Mesenchymal stem cell (in vitro differentiated cells and primary cell): ENCODE data around the gene NR1I3.

ENCODE experiments used
- DNase-seq: peaks from one replicate; pipeline ENCODE4 v3.0.0-alpha.2; 2013
- H2AFZ ChIP-seq: one replicate; pipeline ENCODE4 v1.6.1; 2013; ENCODE audit warnings: low read depth, mild to moderate bottlenecking, control low read depth, inconsistent platforms, low read length, moderate library complexity
- H2AK5ac ChIP-seq: 2 replicates; pipeline ENCODE4 v1.6.1; 2013; ENCODE audit warnings: low read length, moderate library complexity, mild to moderate bottlenecking, inconsistent platforms; ENCODE audit not compliant: severe bottlenecking
- H2BK120ac ChIP-seq: one replicate; pipeline ENCODE4 v1.6.1; 2013; ENCODE audit warnings: low read depth, mild to moderate bottlenecking, inconsistent platforms, low read length, moderate library complexity
- H2BK12ac ChIP-seq, 2 experiments: one replicate each; pipeline ENCODE4 v1.6.1; 2013; ENCODE audit warnings: inconsistent platforms in 2 of 2, low read length in 2 of 2, mild to moderate bottlenecking in 2 of 2, moderate library complexity in 2 of 2, control low read depth in 1 of 2
- H2BK15ac ChIP-seq: one replicate; pipeline ENCODE4 v1.6.1; 2013; ENCODE audit warnings: mild to moderate bottlenecking, low read depth, inconsistent platforms; ENCODE audit not compliant: poor library complexity, severe bottlenecking
- H2BK5ac ChIP-seq: 2 replicates; pipeline ENCODE4 v1.6.1; 2013; ENCODE audit warnings: low read depth, mild to moderate bottlenecking, low read length, control low read depth, inconsistent platforms; ENCODE audit not compliant: poor library complexity, severe bottlenecking
- H3K14ac ChIP-seq, 2 experiments: one replicate each; pipeline ENCODE4 v1.6.1; 2013; ENCODE audit warnings: inconsistent platforms in 2 of 2, low read length in 2 of 2, control low read depth in 1 of 2, mild to moderate bottlenecking in 1 of 2, moderate library complexity in 1 of 2
- H3K18ac ChIP-seq, 2 experiments: one replicate each; pipeline ENCODE4 v1.6.1; 2013; ENCODE audit warnings: inconsistent platforms in 2 of 2, low read length in 2 of 2, control low read depth in 1 of 2, low read depth in 1 of 2, mild to moderate bottlenecking in 1 of 2
- H3K23ac ChIP-seq, 2 experiments: one replicate each; pipeline ENCODE4 v1.6.1; 2013; ENCODE audit warnings: inconsistent platforms in 2 of 2, low read length in 2 of 2, mild to moderate bottlenecking in 2 of 2, moderate library complexity in 2 of 2, control low read depth in 1 of 2
- H3K27ac ChIP-seq: 2 replicates; pipeline ENCODE4 v1.5.1; 2013; ENCODE audit warnings: mild to moderate bottlenecking, moderate library complexity, low read length, control low read depth, inconsistent platforms; ENCODE audit not compliant: poor library complexity, severe bottlenecking
- H3K27me3 ChIP-seq, 2 experiments: 2 replicates each; pipeline versions ENCODE4 v1.6.1 to v1.7.0; 2013; ENCODE audit warnings: low read length in 2 of 2, mild to moderate bottlenecking in 2 of 2, moderate library complexity in 2 of 2, control low read depth in 1 of 2, inconsistent platforms in 1 of 2; ENCODE audit not compliant: control insufficient read depth in 1 of 2, insufficient read depth in 1 of 2
- H3K36me3 ChIP-seq, 2 experiments: 2 replicates each; pipeline versions ENCODE4 v1.6.1 to v1.7.0; 2013; ENCODE audit warnings: low read length in 2 of 2, control low read depth in 1 of 2, inconsistent platforms in 1 of 2, low read depth in 1 of 2, mild to moderate bottlenecking in 1 of 2; ENCODE audit not compliant: insufficient read depth in 2 of 2, control insufficient read depth in 1 of 2
- H3K4ac ChIP-seq, 2 experiments: one replicate each; pipeline ENCODE4 v1.6.1; 2013; ENCODE audit warnings: inconsistent platforms in 2 of 2, low read length in 2 of 2, mild to moderate bottlenecking in 2 of 2, moderate library complexity in 2 of 2, control low read depth in 1 of 2, low read depth in 1 of 2
- H3K4me1 ChIP-seq: 2 replicates; pipeline ENCODE4 v1.6.1; 2013; ENCODE audit warnings: low read depth, low read length, control low read depth; ENCODE audit not compliant: control insufficient read depth, insufficient read depth
- H3K4me2 ChIP-seq: 2 replicates; pipeline ENCODE4 v1.6.1; 2013; ENCODE audit warnings: low read length, mild to moderate bottlenecking, inconsistent platforms; ENCODE audit not compliant: poor library complexity, severe bottlenecking
- H3K4me3 ChIP-seq, 2 experiments: 2 replicates each; pipeline versions ENCODE4 v1.5.1 to v1.7.0; 2013; ENCODE audit warnings: low read length in 2 of 2, mild to moderate bottlenecking in 2 of 2, control low read depth in 1 of 2, low read depth in 1 of 2; ENCODE audit not compliant: insufficient read depth in 1 of 2
- H3K79me1 ChIP-seq: replicated peaks from 2 replicates; pipeline ENCODE4 v1.6.1; 2013; ENCODE audit warnings: mild to moderate bottlenecking, control low read depth, low read length, inconsistent platforms; ENCODE audit not compliant: poor library complexity, severe bottlenecking
- H3K9ac ChIP-seq: 2 replicates; pipeline ENCODE4 v1.7.0; 2013; ENCODE audit warnings: mild to moderate bottlenecking, low read length, moderate library complexity
- H3K9me3 ChIP-seq: 2 replicates; pipeline ENCODE4 v1.7.0; 2013; ENCODE audit warnings: mild to moderate bottlenecking, low read length; ENCODE audit not compliant: control insufficient read depth
- H4K8ac ChIP-seq: one replicate; pipeline ENCODE4 v1.6.1; 2013; ENCODE audit warnings: inconsistent platforms, mild to moderate bottlenecking, low read length, moderate library complexity
- H4K91ac ChIP-seq: one replicate; pipeline ENCODE4 v1.6.1; 2013; ENCODE audit warnings: mild to moderate bottlenecking, low read length, inconsistent platforms
- WGBS: methylation state at CpG from one replicate; pipeline ENCODE4 v1.1.7; 2013; ENCODE audit warnings: mixed read lengths; 5-methylcytosine and 5-hydroxymethylcytosine counted together

The NR1I3 gene

GRCh38 chr1:161241682-161242081 lies 3.7 kb upstream of the NR1I3 start:
- Histone ChIP-seq H2BK12ac (no peak overlapping the region), H2BK120ac (no peak overlapping the region), H4K91ac (no peak overlapping the region), H3K23ac (no peak overlapping the region), H3K27me3 (peaks cover 0 to 9% of the 10 kb centered on the region in 2 experiments), H3K27ac (no peak overlapping the region), H2AFZ (no peak overlapping the region), H2AK5ac (no peak overlapping the region), H2BK5ac (no peak overlapping the region), H3K4me1 (no peaks in the 10 kb centered on the region), H2BK15ac (no peak overlapping the region), H4K8ac (no peak overlapping the region), H3K9me3 (no peaks in the 10 kb centered on the region), H3K36me3 (no peaks in the 10 kb centered on the region), H3K79me1 (no peaks in the 10 kb centered on the region), H3K4ac (no peak overlapping the region), H3K18ac (no peak overlapping the region), H3K9ac (no peak overlapping the region), H3K4me3 (no peak overlapping the region), H3K4me2 (no peak overlapping the region), H3K14ac (no peak overlapping the region)
- WGBS = 71% methylated on average over 3 of the region's 3 CpGs
- no peak for DNase-seq

- no peak overlapping the region for H3K4ac ChIP-seq
- H2AFZ ChIP-seq = no peak overlapping the region
- no peak overlapping the region for H3K18ac ChIP-seq
- H2BK5ac ChIP-seq = no peak overlapping the region
- no peak overlapping the region for H2AK5ac ChIP-seq
- peaks cover 0 to under 1% of the 10 kb centered on the region in 2 experiments for H3K36me3 ChIP-seq
- H3K27ac ChIP-seq = no peak overlapping the region
- no peak overlapping the region for H3K4me2 ChIP-seq
- H2BK12ac ChIP-seq = no peak overlapping the region
- no peaks in the 10 kb centered on the region for H3K79me1 ChIP-seq
- no peak overlapping the region for H2BK120ac ChIP-seq
- H3K9me3 ChIP-seq = no peaks in the 10 kb centered on the region
- no peak overlapping the region for H3K9ac ChIP-seq
- no peak overlapping the region for H4K91ac ChIP-seq
- H3K23ac ChIP-seq = no peak overlapping the region
- peaks cover 5 to 8% of the 10 kb centered on the region in 2 experiments for H3K27me3 ChIP-seq
- H4K8ac ChIP-seq = no peak overlapping the region
- no peak for DNase-seq
- no peak overlapping the region for H3K14ac ChIP-seq
- WGBS = 96% methylated on average over 5 of the region's 5 CpGs
- no peak overlapping the region for H2BK15ac ChIP-seq
- no peaks in the 10 kb centered on the region for H3K4me1 ChIP-seq
- H3K4me3 ChIP-seq = no peak overlapping the region
These were observed 1.8 kb downstream of the NR1I3 start for GRCh38 chr1:161235957-161236775.

GRCh38 chr1:161233102-161233501 lies 4.9 kb downstream of the NR1I3 start:
- WGBS = 86% methylated on average over 9 of the region's 9 CpGs
- H2BK5ac ChIP-seq = no peak overlapping the region
- no peak overlapping the region for H2BK120ac ChIP-seq
- no peak overlapping the region for H2BK12ac ChIP-seq
- no peak for DNase-seq
- H3K4ac ChIP-seq = no peak overlapping the region
- H4K8ac ChIP-seq = no peak overlapping the region
- H3K27me3 ChIP-seq = peaks cover 5 to 8% of the 10 kb centered on the region in 2 experiments
- no peaks in the 10 kb centered on the region for H3K4me1 ChIP-seq
- H3K23ac ChIP-seq = no peak overlapping the region
- no peaks in the 10 kb centered on the region for H3K9me3 ChIP-seq
- no peak overlapping the region for H2AK5ac ChIP-seq
- no peak overlapping the region for H3K18ac ChIP-seq
- no peak overlapping the region for H3K27ac ChIP-seq
- no peak overlapping the region for H3K14ac ChIP-seq
- H2AFZ ChIP-seq = no peak overlapping the region
- peaks cover 24 to 30% of the 10 kb centered on the region in 2 experiments for H3K36me3 ChIP-seq
- H3K9ac ChIP-seq = no peak overlapping the region
- H3K79me1 ChIP-seq = peaks cover 3% of the 10 kb centered on the region
- no peak overlapping the region for H3K4me2 ChIP-seq
- H3K4me3 ChIP-seq = no peak overlapping the region
- no peak overlapping the region for H4K91ac ChIP-seq
- H2BK15ac ChIP-seq = no peak overlapping the region

GRCh38 chr1:161230762-161231161 lies 7.2 kb downstream of the NR1I3 start:
- H3K4ac ChIP-seq = no peak overlapping the region
- H4K8ac ChIP-seq = no peak overlapping the region
- no peak overlapping the region for H3K14ac ChIP-seq
- H3K9me3 ChIP-seq = no peaks in the 10 kb centered on the region
- no peak overlapping the region for H2BK15ac ChIP-seq
- no peak overlapping the region for H3K23ac ChIP-seq
- peaks cover 26 to 35% of the 10 kb centered on the region in 2 experiments for H3K36me3 ChIP-seq
- peaks cover 14% of the 10 kb centered on the region for H3K79me1 ChIP-seq
- H4K91ac ChIP-seq = no peak overlapping the region
- H2BK5ac ChIP-seq = no peak overlapping the region
- no peak overlapping the region for H2AFZ ChIP-seq
- no peak overlapping the region for H2BK120ac ChIP-seq
- no peak for DNase-seq
- peaks cover 13% of the 10 kb centered on the region for H3K4me1 ChIP-seq
- H3K18ac ChIP-seq = no peak overlapping the region
- H3K4me3 ChIP-seq = no peak overlapping the region
- 94% methylated on average over 7 of the region's 7 CpGs for WGBS
- no peak overlapping the region for H2BK12ac ChIP-seq
- H3K27me3 ChIP-seq = peaks cover 2% of the 10 kb centered on the region in 2 experiments
- no peak overlapping the region for H3K9ac ChIP-seq
- no peak overlapping the region for H2AK5ac ChIP-seq
- H3K27ac ChIP-seq = no peak overlapping the region
- H3K4me2 ChIP-seq = no peak overlapping the region
